HK-2 (cell line): ENCODE data around the gene FFAR1.
"Not testable (repeated sequence)": the region's sequence is repeated elsewhere in the genome, so short reads cannot be mapped to it uniquely, and the experiment has no call there.

Source experiments
- DNase-seq: peaks from one replicate; pipeline ENCODE4 v3.0.0-alpha.2; 2018; ENCODE audit not compliant: unreplicated experiment

Gene FFAR1

DNA sequence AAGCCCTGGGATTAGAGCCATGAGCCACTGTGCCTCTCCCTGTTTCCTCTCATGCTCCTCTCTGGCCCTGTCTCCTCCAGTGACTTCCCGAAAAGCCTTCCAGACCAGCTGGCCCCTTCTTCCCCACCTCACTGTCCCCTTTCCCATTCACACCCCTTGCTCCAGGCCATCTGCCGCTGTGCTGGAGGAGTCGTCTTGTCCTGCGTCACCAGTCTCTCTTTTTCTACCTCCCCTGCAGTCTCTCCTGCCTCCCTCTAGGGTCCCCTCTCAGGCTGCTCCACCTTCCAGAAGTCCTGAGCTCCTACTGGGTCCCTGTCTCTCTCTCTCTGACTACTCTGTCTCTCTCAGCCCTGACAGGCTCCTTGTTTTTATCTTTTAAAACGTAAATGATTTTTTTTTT, 5.3 kb upstream of the FFAR1 start:
- DNase-seq, result no peak

DNA sequence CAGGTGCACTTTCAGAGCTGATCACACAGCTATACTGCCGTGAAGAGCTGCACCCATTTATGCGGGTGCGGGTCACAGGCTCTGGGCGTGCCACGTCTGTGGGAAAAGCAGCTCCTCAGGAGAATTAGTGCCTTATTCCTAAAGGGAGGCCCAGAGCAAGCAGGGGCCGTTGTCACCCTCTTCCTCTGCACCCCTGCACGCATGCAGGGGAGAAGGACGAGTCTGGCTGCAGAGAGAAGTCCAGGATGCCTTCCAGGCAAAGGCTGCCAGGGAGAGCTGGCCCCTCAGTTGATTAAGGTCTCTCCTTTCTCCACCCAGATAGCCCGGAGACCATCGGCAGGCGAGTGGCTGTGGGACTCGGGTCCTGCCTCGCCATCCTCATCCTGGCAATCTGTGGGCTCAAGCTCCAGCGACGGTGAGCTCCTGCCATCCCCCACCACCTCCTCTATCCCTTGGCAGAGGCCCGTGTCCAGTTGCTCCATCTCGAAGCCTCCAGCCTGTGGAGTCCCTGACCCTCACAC, 3.1 kb upstream of the FFAR1 start:
- DNase-seq, result no peak

DNA sequence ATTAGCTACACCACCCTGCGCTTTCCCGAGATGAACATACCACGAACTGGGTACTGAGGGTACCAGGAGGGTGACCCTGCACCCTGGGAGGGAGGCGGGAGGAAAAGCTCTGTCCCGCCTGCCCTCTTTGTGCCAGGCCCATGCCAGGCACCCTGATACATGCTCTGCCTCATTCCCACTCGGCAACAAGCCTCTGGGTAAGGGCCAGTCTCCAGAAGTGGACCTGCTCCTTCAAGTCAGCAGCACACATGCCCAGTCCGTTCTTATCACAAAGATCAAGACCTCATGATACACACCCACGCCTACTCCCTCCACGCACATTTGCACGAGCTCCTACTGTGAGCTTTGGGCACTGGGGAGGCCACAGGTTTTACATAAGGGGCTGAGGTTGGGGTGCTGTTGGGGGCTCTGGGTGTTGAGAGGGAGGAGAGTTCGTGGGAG, 2.0 kb upstream of the FFAR1 start:
- DNase-seq, result no peak

DNA sequence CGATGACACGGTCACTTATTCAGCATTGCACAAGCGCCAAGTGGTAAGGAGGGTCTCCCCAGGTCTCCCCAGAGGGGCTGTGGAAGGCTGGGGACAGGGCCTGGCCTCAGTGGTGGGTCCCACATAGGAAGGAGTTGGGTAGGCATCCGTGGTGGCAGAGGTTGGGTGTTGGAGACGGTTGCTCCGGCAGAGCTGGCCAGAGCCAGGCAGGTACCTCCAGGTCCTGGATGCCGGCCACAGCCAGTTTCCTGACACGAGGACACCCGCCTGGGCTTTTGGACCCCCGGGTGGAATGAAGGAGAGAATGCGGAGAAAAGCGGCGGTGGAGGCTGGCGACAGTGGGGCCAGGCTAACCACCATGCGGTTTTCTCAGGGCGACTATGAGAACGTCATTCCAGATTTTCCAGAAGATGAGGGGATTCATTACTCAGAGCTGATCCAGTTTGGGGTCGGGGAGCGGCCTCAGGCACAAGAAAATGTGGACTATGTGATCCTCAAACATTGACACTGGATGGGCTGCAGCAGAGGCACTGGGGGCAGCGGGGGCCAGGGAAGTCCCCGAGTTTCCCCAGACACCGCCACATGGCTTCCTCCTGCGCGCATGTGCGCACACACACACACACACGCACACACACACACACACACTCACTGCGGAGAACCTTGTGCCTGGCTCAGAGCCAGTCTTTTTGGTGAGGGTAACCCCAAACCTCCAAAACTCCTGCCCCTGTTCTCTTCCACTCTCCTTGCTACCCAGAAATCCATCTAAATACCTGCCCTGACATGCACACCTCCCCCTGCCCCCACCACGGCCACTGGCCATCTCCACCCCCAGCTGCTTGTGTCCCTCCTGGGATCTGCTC, 1.3 kb upstream of the FFAR1 start:
- no peak for DNase-seq

DNA sequence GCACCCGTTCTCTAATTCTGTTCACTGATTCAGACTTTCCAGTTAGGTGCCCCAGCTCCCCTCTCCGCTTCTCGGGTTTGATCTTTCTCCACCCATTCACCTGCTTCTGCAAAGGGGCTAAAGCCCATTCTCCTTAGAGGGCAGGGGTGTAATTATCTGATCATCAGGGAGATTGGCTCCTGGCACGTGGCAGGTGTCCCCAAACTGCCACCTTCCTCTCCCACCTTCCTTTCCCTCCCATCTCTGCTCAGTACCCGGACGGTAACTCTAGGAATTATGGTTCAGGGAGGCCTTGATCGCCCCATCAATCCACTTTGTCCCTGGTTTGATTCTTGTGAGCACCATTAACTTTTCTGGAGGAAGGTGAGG, 212 bp downstream of the FFAR1 start:
- no peak for DNase-seq

DNA sequence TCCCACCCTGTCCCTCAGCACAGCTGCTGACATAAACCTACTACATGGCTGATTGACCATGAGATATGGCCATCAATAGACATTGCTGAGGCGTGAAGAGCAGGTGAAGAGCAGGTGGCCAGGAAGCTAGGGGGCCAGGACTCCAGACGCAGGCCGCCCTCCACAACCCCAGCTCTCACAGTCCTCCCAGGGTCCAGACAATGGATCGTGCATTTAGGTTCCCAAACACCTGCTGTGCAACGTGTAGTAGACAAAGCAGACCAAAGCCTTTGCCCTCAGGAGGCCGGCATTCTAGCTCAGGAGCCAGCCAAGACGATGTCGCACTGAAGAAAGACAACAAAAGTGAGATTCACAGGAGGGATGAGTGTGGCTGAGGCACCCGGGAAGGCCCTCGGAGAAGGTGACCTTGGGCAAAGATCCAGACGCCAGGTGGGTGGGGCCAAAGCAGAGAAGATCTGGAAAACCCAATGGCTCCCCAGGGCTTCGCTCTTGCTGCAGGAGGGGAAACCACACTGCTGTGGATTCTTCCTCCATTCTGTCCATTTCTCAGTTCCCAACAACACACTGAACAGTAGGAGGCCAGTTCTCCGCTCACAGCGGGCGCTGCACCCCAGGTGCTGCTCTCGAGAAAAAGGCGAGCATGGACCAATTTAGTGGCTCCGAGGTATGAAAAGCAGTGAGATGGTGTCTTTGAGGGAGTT, 1.4 kb downstream of the FFAR1 start:
- no peak for DNase-seq

DNA sequence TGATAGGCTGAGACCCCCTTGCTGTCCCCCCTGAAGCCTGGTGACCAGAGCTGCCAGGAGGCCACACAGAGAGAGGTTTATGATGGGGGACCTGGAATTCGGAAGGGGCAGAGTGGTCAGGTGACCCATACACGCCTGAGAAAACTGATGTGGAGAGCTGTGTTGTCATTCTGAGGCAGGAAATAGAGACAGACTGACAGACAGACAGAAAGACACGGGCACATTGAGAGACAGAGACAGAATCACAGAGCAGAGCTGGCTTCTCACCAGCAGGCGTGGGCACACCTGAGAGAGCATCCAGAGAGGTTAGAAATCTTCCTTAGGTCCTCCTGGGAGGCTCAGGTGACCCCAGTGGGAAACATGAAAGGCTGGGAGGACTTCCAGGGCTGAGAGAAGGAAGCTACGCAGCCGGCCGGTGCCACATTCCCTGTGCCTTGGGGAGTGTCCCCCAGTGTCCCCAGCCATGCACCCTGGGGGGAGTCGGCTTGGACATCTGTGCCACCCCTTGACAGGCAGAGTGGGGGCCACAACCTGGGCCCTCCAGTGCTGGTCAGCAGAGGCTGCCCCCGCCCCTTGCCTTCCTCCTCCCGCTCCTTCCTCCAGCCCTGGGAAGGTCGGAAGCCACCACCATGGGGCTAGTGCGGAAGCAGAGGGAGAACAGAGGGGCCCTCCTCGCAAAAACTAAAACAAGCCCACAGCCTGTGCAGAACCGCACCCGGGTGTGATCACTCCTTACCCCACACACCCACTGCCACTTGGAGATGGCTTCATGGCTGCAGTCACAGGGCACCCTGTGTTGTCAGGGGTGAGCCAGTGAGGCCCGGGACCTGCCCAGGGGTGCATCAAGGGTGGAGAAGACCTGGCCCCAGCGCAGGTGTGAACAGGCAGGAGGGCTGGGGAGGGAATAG, 2.2 kb downstream of the FFAR1 start:
- DNase-seq, result no peak

DNA sequence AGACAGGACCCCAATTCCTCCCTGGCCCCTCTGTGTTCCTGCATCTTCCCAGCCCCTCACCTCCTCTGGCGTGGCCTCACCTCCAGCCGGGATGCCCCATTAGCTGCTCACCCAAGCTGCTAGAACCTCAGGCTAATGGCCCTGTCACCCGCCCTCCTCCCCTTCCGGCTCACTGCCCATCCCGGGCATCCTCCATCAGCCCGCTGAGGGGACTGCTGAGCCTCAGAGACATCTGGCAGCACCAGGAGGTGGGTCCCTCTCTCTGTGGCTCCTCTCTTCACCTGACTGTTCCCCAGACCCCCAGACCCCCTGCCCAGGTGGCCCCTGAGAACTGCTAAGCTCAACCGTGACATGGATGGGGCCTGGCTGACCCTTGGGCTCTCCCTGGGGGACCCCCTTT, 2.9 kb downstream of the FFAR1 start:
- DNase-seq, result no peak

DNA sequence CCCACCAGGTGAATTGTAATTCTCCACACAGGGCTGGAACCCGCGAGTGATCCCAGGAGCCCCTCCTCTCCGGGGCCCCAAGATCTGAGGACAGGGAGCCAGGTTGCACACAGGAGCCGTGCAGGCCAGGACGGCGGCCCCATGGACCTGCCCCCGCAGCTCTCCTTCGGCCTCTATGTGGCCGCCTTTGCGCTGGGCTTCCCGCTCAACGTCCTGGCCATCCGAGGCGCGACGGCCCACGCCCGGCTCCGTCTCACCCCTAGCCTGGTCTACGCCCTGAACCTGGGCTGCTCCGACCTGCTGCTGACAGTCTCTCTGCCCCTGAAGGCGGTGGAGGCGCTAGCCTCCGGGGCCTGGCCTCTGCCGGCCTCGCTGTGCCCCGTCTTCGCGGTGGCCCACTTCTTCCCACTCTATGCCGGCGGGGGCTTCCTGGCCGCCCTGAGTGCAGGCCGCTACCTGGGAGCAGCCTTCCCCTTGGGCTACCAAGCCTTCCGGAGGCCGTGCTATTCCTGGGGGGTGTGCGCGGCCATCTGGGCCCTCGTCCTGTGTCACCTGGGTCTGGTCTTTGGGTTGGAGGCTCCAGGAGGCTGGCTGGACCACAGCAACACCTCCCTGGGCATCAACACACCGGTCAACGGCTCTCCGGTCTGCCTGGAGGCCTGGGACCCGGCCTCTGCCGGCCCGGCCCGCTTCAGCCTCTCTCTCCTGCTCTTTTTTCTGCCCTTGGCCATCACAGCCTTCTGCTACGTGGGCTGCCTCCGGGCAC, 3.9 kb downstream of the FFAR1 start:
- no peak for DNase-seq

DNA sequence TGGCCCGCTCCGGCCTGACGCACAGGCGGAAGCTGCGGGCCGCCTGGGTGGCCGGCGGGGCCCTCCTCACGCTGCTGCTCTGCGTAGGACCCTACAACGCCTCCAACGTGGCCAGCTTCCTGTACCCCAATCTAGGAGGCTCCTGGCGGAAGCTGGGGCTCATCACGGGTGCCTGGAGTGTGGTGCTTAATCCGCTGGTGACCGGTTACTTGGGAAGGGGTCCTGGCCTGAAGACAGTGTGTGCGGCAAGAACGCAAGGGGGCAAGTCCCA, 4.4 kb downstream of the FFAR1 start:
- DNase-seq, result no peak

DNA sequence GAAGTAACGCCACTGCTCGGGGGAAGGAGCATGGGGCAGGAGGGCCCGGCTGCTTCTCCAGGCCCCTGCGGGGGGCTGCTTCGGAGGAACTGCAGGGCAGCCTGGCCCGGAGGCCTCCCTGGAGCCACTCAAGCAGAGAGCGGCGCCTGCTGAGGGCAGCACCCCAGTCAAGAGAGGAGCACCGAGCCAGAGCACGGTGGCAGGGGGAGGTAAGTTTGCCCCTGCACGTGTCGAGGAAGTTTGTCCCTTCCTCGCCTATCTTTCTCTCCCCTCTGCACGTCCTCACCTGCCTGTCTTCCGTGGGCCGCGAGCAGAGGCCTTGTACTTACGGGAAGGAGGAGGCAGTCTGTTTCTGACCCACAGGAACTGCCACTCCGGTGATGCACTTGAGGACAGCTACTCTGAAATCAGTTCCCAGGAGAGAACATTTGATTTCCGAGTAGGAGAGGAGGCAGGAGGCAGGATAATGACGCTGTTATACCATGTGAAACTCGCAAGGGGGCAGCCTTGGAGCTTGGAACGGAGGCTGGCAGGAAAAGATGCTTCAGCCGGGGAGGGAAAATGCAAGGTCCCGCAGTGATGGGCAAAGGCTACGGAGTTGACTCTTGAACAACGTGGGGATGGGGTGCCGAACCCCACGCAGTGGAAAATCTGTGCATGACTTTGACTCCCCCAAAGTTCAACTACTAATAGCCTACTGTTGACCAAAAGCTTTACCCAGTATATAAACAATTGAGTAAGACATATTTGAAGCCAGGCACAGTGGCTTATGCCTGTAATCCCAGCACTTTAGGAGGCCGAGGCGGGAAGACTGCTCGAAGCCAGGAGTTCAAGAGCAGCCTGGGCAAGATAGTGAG, 5.0 kb downstream of the FFAR1 start:
- DNase-seq, result peak; percentile 63

DNA sequence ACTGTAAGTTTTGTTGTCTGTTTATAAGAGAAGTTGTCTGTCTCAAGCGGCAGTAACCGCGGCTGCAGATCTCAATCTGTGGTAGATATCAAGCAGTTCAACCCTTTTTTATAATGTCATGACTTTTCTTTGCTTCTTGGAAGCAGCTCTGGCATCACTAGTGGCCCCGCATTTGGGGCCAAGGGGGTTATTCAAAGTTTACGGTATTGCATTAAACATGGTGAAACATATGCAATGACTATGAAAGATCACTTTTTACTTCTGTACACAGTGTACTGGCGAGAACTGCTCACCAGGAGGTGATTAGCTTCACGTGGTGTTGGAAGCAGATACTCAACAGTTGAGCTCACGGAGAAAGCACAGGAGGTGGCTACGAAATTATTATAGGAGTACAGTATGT, 5.9 kb downstream of the FFAR1 start:
- DNase-seq, result no peak

DNA sequence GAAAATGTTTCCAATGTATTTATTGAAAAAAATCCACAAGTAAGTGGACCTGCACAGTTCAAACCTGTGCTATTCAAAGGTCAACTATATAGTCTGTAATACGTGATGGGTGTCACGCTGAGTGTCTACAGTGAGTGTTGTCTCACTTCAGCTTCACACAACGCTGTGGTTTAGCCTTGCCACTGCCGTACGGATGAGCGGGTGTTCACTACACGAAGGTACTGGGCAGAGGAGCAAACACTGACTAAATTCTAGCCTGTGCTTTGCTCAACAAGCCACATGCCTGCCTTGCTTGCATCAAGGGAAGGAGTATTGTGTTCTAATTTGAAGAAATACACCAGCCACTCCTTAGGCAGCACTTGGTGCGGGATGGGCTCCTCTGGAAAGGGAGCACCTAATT, 7.2 kb downstream of the FFAR1 start:
- DNase-seq, result no peak

DNA sequence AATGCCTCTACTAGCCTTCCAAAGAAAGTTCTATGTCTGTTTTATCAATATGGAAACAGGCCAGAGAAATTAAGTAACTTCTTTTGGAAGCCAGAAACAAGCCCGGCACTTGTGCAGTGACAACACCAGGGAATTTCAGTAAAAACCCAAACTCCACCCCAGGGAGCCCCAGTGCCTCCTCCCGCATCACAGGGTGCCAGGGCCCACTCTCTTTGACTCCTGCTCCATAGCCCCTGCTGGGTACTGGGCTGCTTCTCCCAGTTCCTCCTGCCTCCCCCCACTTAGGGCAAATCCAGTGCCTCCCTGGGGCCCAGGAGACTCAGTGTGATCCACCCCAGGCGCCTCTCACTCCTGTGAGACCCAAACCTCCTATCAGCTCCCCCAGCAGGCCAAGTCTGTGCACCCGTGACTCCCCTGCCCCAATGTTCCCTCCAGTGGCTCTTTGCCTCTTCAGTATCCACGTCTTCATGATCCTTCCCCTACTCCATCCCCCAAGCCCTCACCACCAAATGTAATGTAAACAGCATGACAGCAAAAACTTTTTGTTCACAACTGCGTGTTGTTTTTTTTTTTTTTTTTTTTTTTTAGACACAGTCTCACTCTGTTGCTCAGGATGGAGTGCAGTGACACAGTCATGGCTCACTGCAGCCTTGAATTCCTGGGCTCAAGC, 8.2 kb downstream of the FFAR1 start:
- no peak for DNase-seq

DNA sequence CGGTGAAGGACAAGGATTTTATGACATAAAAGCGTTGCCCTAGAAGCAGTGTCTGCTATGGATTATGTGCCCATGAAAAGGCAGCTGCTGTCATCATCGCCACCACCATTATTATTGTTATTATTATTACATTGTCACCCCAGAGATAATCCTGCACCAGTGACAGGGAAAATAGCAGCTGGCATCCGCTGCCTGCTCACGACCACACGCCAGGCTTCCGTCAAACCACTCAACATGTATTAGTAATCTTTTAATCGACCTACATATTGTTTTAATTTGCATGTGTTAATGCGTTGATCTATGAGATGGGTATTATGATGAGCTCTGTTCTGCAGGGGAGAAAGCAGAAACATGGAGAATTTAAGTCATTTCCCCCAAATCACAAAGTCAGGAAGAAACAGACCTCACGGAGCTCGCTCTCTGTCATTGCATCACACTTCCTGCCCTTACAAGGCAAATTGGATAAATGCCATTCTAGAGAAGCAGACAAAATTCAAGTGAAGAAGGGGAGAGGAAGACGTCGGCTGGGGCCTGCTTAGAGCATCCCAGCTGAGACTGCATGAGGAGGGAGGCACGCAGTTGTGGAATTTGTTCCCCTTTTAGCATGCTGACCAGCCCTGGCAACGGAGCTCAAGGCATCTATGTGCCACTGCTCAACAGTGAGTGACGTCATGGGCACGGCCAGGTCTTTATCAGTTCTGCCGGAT, 10.3 kb downstream of the FFAR1 start, which contains the start of gene FFAR3:
Gene FFAR3, plus strand, starts transcription at position 594 of the 707 bp plus-strand sequence. CDS start 431 bp downstream, outside the sequence.
- no peak for DNase-seq

DNA sequence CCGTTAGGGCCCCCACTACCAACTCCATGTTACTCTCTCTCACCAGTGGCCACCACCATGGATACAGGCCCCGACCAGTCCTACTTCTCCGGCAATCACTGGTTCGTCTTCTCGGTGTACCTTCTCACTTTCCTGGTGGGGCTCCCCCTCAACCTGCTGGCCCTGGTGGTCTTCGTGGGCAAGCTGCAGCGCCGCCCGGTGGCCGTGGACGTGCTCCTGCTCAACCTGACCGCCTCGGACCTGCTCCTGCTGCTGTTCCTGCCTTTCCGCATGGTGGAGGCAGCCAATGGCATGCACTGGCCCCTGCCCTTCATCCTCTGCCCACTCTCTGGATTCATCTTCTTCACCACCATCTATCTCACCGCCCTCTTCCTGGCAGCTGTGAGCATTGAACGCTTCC, 11.1 kb downstream of the FFAR1 start:
- DNase-seq, result not testable (repeated sequence)

DNA sequence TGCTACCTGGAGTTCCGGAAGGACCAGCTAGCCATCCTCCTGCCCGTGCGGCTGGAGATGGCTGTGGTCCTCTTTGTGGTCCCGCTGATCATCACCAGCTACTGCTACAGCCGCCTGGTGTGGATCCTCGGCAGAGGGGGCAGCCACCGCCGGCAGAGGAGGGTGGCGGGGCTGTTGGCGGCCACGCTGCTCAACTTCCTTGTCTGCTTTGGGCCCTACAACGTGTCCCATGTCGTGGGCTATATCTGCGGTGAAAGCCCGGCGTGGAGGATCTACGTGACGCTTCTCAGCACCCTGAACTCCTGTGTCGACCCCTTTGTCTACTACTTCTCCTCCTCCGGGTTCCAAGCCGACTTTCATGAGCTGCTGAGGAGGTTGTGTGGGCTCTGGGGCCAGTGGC, 11.7 kb downstream of the FFAR1 start:
- not testable (repeated sequence) for DNase-seq

DNA sequence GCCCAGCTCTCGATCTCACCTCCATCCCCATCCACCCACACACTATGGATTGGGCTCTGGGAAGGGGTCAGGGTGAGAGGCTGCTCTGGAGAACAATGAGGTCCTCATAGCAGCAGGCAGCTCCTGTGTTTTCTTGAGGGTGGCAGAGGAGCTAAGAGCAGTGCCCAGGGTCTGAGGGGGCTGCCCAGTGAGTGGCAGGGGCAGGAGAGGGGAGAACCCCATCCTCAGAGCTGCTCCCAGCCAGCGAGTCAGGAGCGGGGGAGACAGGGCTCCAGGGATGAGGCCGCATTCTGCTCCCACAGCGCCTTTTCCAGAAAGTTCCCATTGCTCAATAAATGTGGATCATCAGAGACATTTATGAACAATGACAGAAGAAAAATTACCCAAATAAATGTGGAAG, 12.4 kb downstream of the FFAR1 start:
- DNase-seq, result not testable (repeated sequence)

DNA sequence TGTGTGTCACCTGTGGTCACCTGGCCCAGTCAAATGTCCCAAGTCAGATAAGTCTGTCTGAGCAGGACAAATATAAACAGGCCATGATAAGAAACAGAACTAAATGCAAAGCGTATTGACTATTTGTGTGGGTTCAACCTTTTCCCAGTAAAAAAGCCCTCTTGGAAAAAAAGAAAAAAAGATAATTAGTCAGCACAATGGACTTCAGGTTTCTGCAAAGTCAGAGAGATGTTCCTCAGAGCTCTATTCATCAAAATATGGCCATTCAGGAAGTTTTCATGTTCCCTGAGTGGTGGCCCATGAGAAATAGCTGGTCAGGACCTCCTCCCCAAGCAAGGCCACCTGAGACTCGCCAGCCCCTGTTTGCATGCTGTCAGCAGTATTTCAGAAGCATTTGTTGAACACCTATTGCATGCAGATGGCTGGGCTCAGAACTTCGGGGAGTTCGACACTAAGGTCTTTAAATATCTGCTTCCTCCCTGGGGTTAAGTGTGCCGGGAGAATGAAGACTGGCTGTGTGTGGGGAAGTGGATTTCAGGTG, 13.2 kb downstream of the FFAR1 start:
- DNase-seq, result no peak
